Kidney epithelial cell (primary cell): ENCODE results near the gene MTHFSD. TPM values are rescaled to one million over a fixed set of nuclear protein-coding genes. Genes with fewer than 3 reads are reported as not detected.

Experiments used
- DNase-seq: peaks from one replicate; pipeline ENCODE4 v3.0.0-alpha.2; 2010; ENCODE audit warnings: low read depth
- H3K27me3 ChIP-seq: 2 replicates; pipeline ENCODE4 v1.6.0; 2011; ENCODE audit warnings: low read length; ENCODE audit not compliant: control insufficient read depth, insufficient read depth
- H3K36me3 ChIP-seq: 2 replicates; pipeline ENCODE4 v1.5.1; 2011; ENCODE audit warnings: low read length; ENCODE audit not compliant: control insufficient read depth, insufficient read depth
- H3K4me3 ChIP-seq: 2 replicates; pipeline ENCODE4 v1.5.1; 2011; ENCODE audit warnings: low read depth, mild to moderate bottlenecking, control low read depth, low read length
- CTCF ChIP-seq: IDR thresholded peaks from 2 replicates; pipeline ENCODE4 v1.5.1; 2011; ENCODE audit warnings: mild to moderate bottlenecking, moderate library complexity, low read length, control low read depth, inconsistent platforms; ENCODE audit not compliant: insufficient read depth, poor library complexity, severe bottlenecking
- total RNA-seq: library from RNA; depleted of rRNA; stranded (reverse); fragments of >200 nt; gene quantifications from 2 replicates; pipeline ENCODE4 v1.2.3, GENCODE V29; 2015

Gene MTHFSD
- total RNA-seq, 1 donor from 2014 or later, result 26.1 TPM

GRCh38 chr16:86540894-86541293 is 14.1 kb downstream of the MTHFSD start:
- DNase-seq, result no peak
- no peak overlapping the region for H3K4me3 ChIP-seq
- TF ChIP-seq CTCF, result no peak
- H3K27me3 ChIP-seq, result no peaks in the 10 kb centered on the region
- peaks cover 1% of the 10 kb centered on the region for H3K36me3 ChIP-seq

- Histone ChIP-seq H3K27me3 (no peaks in the 10 kb centered on the region), H3K4me3 (no peak overlapping the region), H3K36me3 (peaks cover 1% of the 10 kb centered on the region)
- DNase-seq, result no peak
- no peak for TF ChIP-seq CTCF
Observed at GRCh38 chr16:86538196-86538780, 16.7 kb downstream of the MTHFSD start.

- no peak for DNase-seq
- Histone ChIP-seq H3K4me3 (no peak overlapping the region), H3K36me3 (peaks cover 1% of the 10 kb centered on the region), H3K27me3 (no peaks in the 10 kb centered on the region)
- no peak for TF ChIP-seq CTCF
Observed at GRCh38 chr16:86537486-86537885, 17.5 kb downstream of the MTHFSD start.

- peaks cover 1% of the 10 kb centered on the region for H3K36me3 ChIP-seq
- DNase-seq, result no peak
- H3K4me3 ChIP-seq, result no peak overlapping the region
- no peaks in the 10 kb centered on the region for H3K27me3 ChIP-seq
- no peak for TF ChIP-seq CTCF
Observed at GRCh38 chr16:86536621-86537020, 18.4 kb downstream of the MTHFSD start.

GRCh38 chr16:86534779-86535615 is 20.0 kb downstream of the MTHFSD start:
- no peak for TF ChIP-seq CTCF
- H3K27me3 ChIP-seq, result no peaks in the 10 kb centered on the region
- H3K4me3 ChIP-seq, result no peak overlapping the region
- DNase-seq, result no peak
- H3K36me3 ChIP-seq, result peaks cover 1% of the 10 kb centered on the region
